Upper lobe of right lung (tissue), 1 donor: ENCODE data around the gene BHLHE23. TPM values are rescaled to one million over a fixed set of nuclear protein-coding genes. Genes with fewer than 3 reads are reported as not detected.

ENCODE experiments used
- ATAC-seq: fragments of 200-7000 bp; cut with Tn5 transposase; one replicate; pipeline ENCODE4 v1.9.1; 2020; ENCODE audit warnings: mild to moderate bottlenecking, moderate library complexity
- DNase-seq: peaks from one replicate; pipeline ENCODE4 v3.0.0-alpha.2; 2020
- H3K27ac ChIP-seq: fragments of 200-600 bp; one replicate; pipeline ENCODE4 v1.8.0; 2022
- H3K27me3 ChIP-seq: fragments of 200-600 bp; one replicate; pipeline ENCODE4 v1.8.0; 2022; ENCODE audit warnings: mild to moderate bottlenecking
- H3K36me3 ChIP-seq: fragments of 200-600 bp; one replicate; pipeline ENCODE4 v1.8.0; 2022
- H3K4me1 ChIP-seq: fragments of 200-600 bp; one replicate; pipeline ENCODE4 v1.8.0; 2022
- H3K4me3 ChIP-seq: fragments of 200-600 bp; one replicate; pipeline ENCODE4 v1.8.0; 2022; ENCODE audit warnings: mild to moderate bottlenecking
- H3K9me3 ChIP-seq: fragments of 200-600 bp; one replicate; pipeline ENCODE4 v1.8.0; 2022
- CTCF ChIP-seq: fragments of 200-600 bp; IDR thresholded peaks from one replicate; pipeline ENCODE4 v1.8.0; 2022; ENCODE audit warnings: antibody characterized with exemption
- intact Hi-C: fragments of 100-400 bp; cut with DNase I; formaldehyde crosslinking; loops from one replicate; pipeline ENCODE4 v1.11.0; 2022
- total RNA-seq: library from RNA; stranded (reverse); fragmentation: NEBNext Ultra II Directional; extraction: Animal tissue kit (Norgen Biotek cat#: 25700); gene quantifications from one replicate; pipeline ENCODE4 v1.2.1, GENCODE V29; 2021
- donor health status: DM: no; HTN: yes; CAD: no; lungs with severe emphysema.

Gene BHLHE23
- total RNA-seq, 1 donor from 2014 or later = not detected

GRCh38 chr20:63002511-63002910 lies 4.3 kb downstream of the BHLHE23 start:
- no peak for TF ChIP-seq CTCF
- no peak overlapping the region for H3K4me3 ChIP-seq
- H3K27ac ChIP-seq = no peak overlapping the region
- ATAC-seq = no peak
- intact Hi-C loops = no loop called here
- peaks cover 84% of the 10 kb centered on the region for H3K27me3 ChIP-seq
- H3K36me3 ChIP-seq = no peaks in the 10 kb centered on the region
- DNase-seq = no peak
- H3K9me3 ChIP-seq = no peaks in the 10 kb centered on the region
- H3K4me1 ChIP-seq = no peaks in the 10 kb centered on the region

GRCh38 chr20:63000958-63001357 lies 5.8 kb downstream of the BHLHE23 start:
- Histone ChIP-seq H3K4me3 (no peak overlapping the region), H3K4me1 (no peaks in the 10 kb centered on the region), H3K36me3 (no peaks in the 10 kb centered on the region), H3K9me3 (no peaks in the 10 kb centered on the region), H3K27ac (no peak overlapping the region), H3K27me3 (peaks cover 80% of the 10 kb centered on the region)
- DNase-seq (no peak), ATAC-seq (no peak)
- no peak for TF ChIP-seq CTCF
- intact Hi-C loops = no loop called here

GRCh38 chr20:63000036-63000435 lies 6.7 kb downstream of the BHLHE23 start:
- ATAC-seq (no peak), DNase-seq (no peak)
- no peaks in the 10 kb centered on the region for H3K4me1 ChIP-seq
- no peaks in the 10 kb centered on the region for H3K9me3 ChIP-seq
- H3K36me3 ChIP-seq = no peaks in the 10 kb centered on the region
- H3K27ac ChIP-seq = no peak overlapping the region
- no peak overlapping the region for H3K4me3 ChIP-seq
- TF ChIP-seq CTCF = no peak
- intact Hi-C loops = no loop called here
- peaks cover 73% of the 10 kb centered on the region for H3K27me3 ChIP-seq

GRCh38 chr20:62999580-62999979 lies 7.2 kb downstream of the BHLHE23 start:
- ATAC-seq (no peak), DNase-seq (no peak)
- no peaks in the 10 kb centered on the region for H3K4me1 ChIP-seq
- no peak overlapping the region for H3K27ac ChIP-seq
- no peak overlapping the region for H3K4me3 ChIP-seq
- H3K9me3 ChIP-seq = no peaks in the 10 kb centered on the region
- intact Hi-C loops = no loop called here
- peaks cover 70% of the 10 kb centered on the region for H3K27me3 ChIP-seq
- no peak for TF ChIP-seq CTCF
- no peaks in the 10 kb centered on the region for H3K36me3 ChIP-seq

- ATAC-seq (no peak), DNase-seq (no peak)
- H3K27ac ChIP-seq = no peak overlapping the region
- no peak for TF ChIP-seq CTCF
- peaks cover 68% of the 10 kb centered on the region for H3K27me3 ChIP-seq
- intact Hi-C loops = no loop called here
- H3K4me1 ChIP-seq = no peaks in the 10 kb centered on the region
- H3K9me3 ChIP-seq = no peaks in the 10 kb centered on the region
- H3K4me3 ChIP-seq = no peak overlapping the region
- H3K36me3 ChIP-seq = no peaks in the 10 kb centered on the region
Measured at GRCh38 chr20:62998449-62998848, 8.3 kb downstream of the BHLHE23 start.

- Histone ChIP-seq H3K36me3 (no peaks in the 10 kb centered on the region), H3K9me3 (no peaks in the 10 kb centered on the region), H3K4me1 (no peaks in the 10 kb centered on the region), H3K27me3 (peaks cover 64% of the 10 kb centered on the region), H3K27ac (no peak overlapping the region), H3K4me3 (no peak overlapping the region)
- DNase-seq (no peak), ATAC-seq (peak; percentile 63)
- no peak for TF ChIP-seq CTCF
- intact Hi-C loops = no loop called here
Measured at GRCh38 chr20:62997417-62998035, 9.2 kb downstream of the BHLHE23 start.
